K562 (cell line): ENCODE results near the gene MAK. TPM values are rescaled to one million over a fixed set of nuclear protein-coding genes. Genes with fewer than 3 reads are reported as not detected.

Source experiments
- CLOCK ChIP-seq: fragments of 250-450 bp; sonication (Bioruptor Pico); IDR thresholded peaks from 2 replicates; pipeline ENCODE4 v1.4.0; 2020; ENCODE audit warnings: mild to moderate bottlenecking, moderate library complexity, borderline replicate concordance
- DEAF1 ChIP-seq: fragments of 450-650 bp; formaldehyde crosslinking; IDR thresholded peaks from 2 replicates; pipeline ENCODE4 v1.4.0; 2020; ENCODE audit warnings: mild to moderate bottlenecking, moderate library complexity
- HNRNPLL ChIP-seq: fragments of 200-400 bp; formaldehyde crosslinking; IDR thresholded peaks from 2 replicates; pipeline ENCODE4 v1.6.1; 2017; ENCODE audit warnings: low read length, low read depth, mild to moderate bottlenecking; ENCODE audit not compliant: poor library complexity, severe bottlenecking
- KLF10 ChIP-seq: fragments of 250-450 bp; sonication (Bioruptor Pico); IDR thresholded peaks from 2 replicates; pipeline ENCODE4 v1.6.1; 2021; ENCODE audit warnings: matching md5 sums
- POLR2AphosphoS2 ChIP-seq: IDR thresholded peaks from 2 replicates; pipeline ENCODE4 v1.6.1; 2012; ENCODE audit warnings: low read length, improper control_type of control experiment
- PPARD ChIP-seq: fragments of 250-450 bp; sonication (Bioruptor Pico); IDR thresholded peaks from 2 replicates; pipeline ENCODE4 v1.8.0; 2022; ENCODE audit warnings: inconsistent platforms, mild to moderate bottlenecking, moderate library complexity
- SIN3A ChIP-seq, 2 experiments: fragments of 150-350 bp in 1 of 2; IDR thresholded peaks; 2 replicates each; pipeline ENCODE4 v1.6.1; 2011 to 2016; ENCODE audit warnings: borderline replicate concordance in 2 of 2, low read depth in 2 of 2, low read length in 2 of 2, mild to moderate bottlenecking in 2 of 2, moderate library complexity in 2 of 2; ENCODE audit not compliant: control insufficient read depth in 1 of 2
- SLC30A9 ChIP-seq: fragments of 250-450 bp; sonication (Bioruptor Pico); IDR thresholded peaks from 2 replicates; pipeline ENCODE4 v1.8.0; 2022; ENCODE audit warnings: mild to moderate bottlenecking, moderate library complexity
- TOE1 ChIP-seq, 2 experiments: fragments of 450-650 bp in 1 of 2; sonication (generic) in 1 of 2; formaldehyde crosslinking in 1 of 2; IDR thresholded peaks; 2 replicates each; pipeline versions ENCODE4 v1.7.1 to v1.8.0; 2016 to 2022; ENCODE audit warnings: borderline replicate concordance in 2 of 2, mild to moderate bottlenecking in 2 of 2, antibody characterized with exemption in 1 of 2, inconsistent platforms in 1 of 2, low read depth in 1 of 2, missing genetic modification reagents in 1 of 2, moderate library complexity in 1 of 2
- ZKSCAN3 ChIP-seq: fragments of 250-450 bp; sonication (Bioruptor Pico); IDR thresholded peaks from 2 replicates; pipeline ENCODE4 v1.4.0; 2020
- ZNF224 ChIP-seq: sonication (generic); formaldehyde crosslinking; IDR thresholded peaks from 2 replicates; pipeline ENCODE4 v1.8.0; 2022; ENCODE audit warnings: mild to moderate bottlenecking, missing genetic modification reagents
- ZNF239 ChIP-seq: fragments of 250-450 bp; sonication (Bioruptor Pico); IDR thresholded peaks from 2 replicates; pipeline ENCODE4 v1.4.0; 2020; ENCODE audit warnings: mild to moderate bottlenecking
- polyA plus RNA-seq, 8 experiments: library from polyadenylated mRNA; depleted of rRNA in 4 of 8; stranded (reverse) in 5 of 8; unstranded in 3 of 8; fragments of >200 nt; fragmentation: Nextera tagmentation in 2 of 8; fragmentation: Illumina TruSeq in 1 of 8; extraction: Ambion mirVana in 2 of 8; extraction: Trizol in 1 of 8; gene quantifications; 2 replicates each; pipeline versions ENCODE4 v1.2.1 to v1.2.3, GENCODE V29; 2011 to 2014; ENCODE audit warnings: inconsistent platforms in 1 of 8, missing spikeins in 1 of 8
- total RNA-seq, 7 experiments: library from RNA; depleted of rRNA in 6 of 7; stranded (reverse); fragments of >200 nt in 6 of 7; fragmentation: Illumina TruSeq in 2 of 7; extraction: Trizol in 2 of 7; gene quantifications; 2 replicates each; pipeline versions ENCODE4 v1.2.1 to v1.2.3, GENCODE V29; 2011 to 2021; ENCODE audit warnings: low replicate concordance in 1 of 7
- TF ChIP-seq, protein P1 (sequence below): fragments of 450-650 bp; formaldehyde crosslinking; conservative IDR thresholded peaks from 2 replicates; pipeline ENCODE4 v1.4.0; 2022; ENCODE audit warnings: mild to moderate bottlenecking, missing genetic modification characterization
- TF ChIP-seq, protein P2 (sequence below), 3 experiments: fragments of 200-800 bp in 1 of 3; fragments of 250-450 bp in 1 of 3; fragments of 450-650 bp in 1 of 3; sonication (Bioruptor Pico) in 1 of 3; sonication (Bioruptor generic) in 1 of 3; formaldehyde crosslinking in 1 of 3; IDR thresholded peaks; 2 replicates each; pipeline versions ENCODE4 v1.6.1 to v1.8.0; 2016 to 2022; ENCODE audit warnings: mild to moderate bottlenecking in 2 of 3, missing genetic modification characterization in 2 of 3, missing compliant biosample characterization in 1 of 3, moderate library complexity in 1 of 3

The MAK gene
- total and polyA plus RNA-seq, 9 of the 15 experiments (the other 6 are each of a cell fraction or from before 2014, with no cell fraction given), result 0.25 to 1.1 (median 0.53) TPM

DNA sequence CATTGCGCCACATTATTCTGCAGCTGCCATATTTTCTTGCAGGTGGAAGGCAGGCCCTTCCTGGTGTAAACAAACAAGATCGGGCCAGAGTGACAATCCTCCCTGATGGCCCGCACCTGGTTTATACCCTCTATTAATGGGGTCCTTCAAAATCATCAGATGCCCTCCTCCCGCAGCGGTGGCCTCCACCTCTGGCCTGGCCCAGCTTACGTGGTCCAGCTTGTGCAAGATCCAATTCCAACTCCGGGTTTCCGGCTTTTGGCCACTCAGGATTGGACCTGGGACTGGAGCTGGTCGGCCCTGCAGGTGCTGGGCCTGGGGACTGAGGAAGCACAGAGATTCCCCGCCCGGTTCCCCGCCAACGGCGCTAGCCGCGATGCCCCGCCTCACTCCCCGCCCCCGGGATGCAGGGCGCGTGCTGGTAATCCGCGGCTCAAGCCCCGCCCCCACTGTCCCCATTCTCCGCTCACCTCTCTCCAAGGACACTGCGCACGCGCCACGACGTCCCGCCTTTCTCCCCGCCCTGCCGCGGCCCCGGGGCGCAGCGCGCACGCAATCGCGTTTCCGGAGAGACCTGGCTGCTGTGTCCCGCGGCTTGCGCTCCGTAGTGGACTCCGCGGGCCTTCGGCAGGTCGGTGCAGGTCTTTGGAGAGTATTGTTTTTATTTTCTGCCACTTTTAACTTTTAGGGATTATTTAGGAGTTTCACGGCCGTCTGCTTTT lies 90.9 kb downstream of the MAK start, which contains the start of gene TMEM14B (continued):
- TF ChIP-seq CLOCK (no peak), DEAF1 (CRISPR knock-in tag) (0 out of 2 replicates have a peak, but pooled peaks have one; percentile 39), ZKSCAN3 (no peak), HNRNPLL (peak; percentile 88), SLC30A9 (CRISPR knock-in tag) (no peak), POLR2AphosphoS2 (peak; percentile 54; the same call in 1 of the 2 replicates), SIN3A (IDR thresholded peaks at IDR 0.05; ENCODE audit: borderline replicate concordance in 2 of 2, control insufficient read depth in 1 of 2, low read depth in 2 of 2, low read length in 2 of 2) (peak; percentile 73 to 84; a peak in 2 of 4 replicates), ZNF224 (CRISPR knock-in tag) (no peak), TOE1 (IDR thresholded peaks at IDR 0.05; ENCODE audit: borderline replicate concordance) (peak; percentile 84; the same call in 1 of the 2 replicates), TOE1 (CRISPR knock-in tag; IDR thresholded peaks at IDR 0.05; ENCODE audit: borderline replicate concordance, low read depth) (no peak), KLF10 (CRISPR knock-in tag) (no peak), ZNF239 (CRISPR knock-in tag) (no peak), PPARD (CRISPR knock-in tag) (no peak)
- TF ChIP-seq, protein P1, sequence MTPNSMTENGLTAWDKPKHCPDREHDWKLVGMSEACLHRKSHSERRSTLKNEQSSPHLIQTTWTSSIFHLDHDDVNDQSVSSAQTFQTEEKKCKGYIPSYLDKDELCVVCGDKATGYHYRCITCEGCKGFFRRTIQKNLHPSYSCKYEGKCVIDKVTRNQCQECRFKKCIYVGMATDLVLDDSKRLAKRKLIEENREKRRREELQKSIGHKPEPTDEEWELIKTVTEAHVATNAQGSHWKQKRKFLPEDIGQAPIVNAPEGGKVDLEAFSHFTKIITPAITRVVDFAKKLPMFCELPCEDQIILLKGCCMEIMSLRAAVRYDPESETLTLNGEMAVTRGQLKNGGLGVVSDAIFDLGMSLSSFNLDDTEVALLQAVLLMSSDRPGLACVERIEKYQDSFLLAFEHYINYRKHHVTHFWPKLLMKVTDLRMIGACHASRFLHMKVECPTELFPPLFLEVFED (CRISPR knock-in tag), result no peak; the same call in 1 of the 2 replicates
- TF ChIP-seq, protein P2, sequence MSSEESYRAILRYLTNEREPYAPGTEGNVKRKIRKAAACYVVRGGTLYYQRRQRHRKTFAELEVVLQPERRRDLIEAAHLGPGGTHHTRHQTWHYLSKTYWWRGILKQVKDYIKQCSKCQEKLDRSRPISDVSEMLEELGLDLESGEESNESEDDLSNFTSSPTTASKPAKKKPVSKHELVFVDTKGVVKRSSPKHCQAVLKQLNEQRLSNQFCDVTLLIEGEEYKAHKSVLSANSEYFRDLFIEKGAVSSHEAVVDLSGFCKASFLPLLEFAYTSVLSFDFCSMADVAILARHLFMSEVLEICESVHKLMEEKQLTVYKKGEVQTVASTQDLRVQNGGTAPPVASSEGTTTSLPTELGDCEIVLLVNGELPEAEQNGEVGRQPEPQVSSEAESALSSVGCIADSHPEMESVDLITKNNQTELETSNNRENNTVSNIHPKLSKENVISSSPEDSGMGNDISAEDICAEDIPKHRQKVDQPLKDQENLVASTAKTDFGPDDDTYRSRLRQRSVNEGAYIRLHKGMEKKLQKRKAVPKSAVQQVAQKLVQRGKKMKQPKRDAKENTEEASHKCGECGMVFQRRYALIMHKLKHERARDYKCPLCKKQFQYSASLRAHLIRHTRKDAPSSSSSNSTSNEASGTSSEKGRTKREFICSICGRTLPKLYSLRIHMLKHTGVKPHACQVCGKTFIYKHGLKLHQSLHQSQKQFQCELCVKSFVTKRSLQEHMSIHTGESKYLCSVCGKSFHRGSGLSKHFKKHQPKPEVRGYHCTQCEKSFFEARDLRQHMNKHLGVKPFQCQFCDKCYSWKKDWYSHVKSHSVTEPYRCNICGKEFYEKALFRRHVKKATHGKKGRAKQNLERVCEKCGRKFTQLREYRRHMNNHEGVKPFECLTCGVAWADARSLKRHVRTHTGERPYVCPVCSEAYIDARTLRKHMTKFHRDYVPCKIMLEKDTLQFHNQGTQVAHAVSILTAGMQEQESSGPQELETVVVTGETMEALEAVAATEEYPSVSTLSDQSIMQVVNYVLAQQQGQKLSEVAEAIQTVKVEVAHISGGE (CRISPR knock-in tag; IDR thresholded peaks at IDR 0.05), result peak; percentile 86 to 95 (median 89); a peak in 5 of 6 replicates
